Stimulated activated CD8-positive, alpha-beta memory T cell treated with anti-CD3 and anti-CD28 coated beads, Interleukin-4, amount 100 ng/mL, for 4 hours (primary cell): ENCODE results near the gene TES.

ENCODE experiments used
- DNase-seq, 2 donors: peaks; one replicate each; pipeline ENCODE4 v3.0.0-alpha.2; 2020; ENCODE audit warnings: low read depth in 2 of 2, low spot score in 1 of 2

The TES gene

DNA sequence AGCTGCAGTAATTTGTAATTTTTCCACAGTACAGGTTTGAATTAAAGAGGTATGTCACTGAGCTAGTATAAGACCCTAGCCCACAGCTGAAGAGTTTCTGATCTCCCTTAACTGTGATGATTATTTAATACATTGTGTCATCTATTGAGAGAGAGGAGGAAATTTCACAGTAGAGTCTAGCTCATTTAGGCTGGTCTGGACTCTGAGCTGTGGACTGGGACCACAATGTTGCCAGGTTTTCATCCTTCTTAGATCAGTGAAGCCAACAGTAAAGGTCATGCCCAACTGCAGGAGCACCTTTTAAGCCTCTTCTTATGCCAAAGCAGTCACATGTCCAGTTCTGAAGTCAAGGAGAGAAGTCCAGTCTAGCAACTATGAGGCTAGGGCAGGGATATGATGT is 8.9 kb downstream of the TES start:
- DNase-seq, result no peak

DNA sequence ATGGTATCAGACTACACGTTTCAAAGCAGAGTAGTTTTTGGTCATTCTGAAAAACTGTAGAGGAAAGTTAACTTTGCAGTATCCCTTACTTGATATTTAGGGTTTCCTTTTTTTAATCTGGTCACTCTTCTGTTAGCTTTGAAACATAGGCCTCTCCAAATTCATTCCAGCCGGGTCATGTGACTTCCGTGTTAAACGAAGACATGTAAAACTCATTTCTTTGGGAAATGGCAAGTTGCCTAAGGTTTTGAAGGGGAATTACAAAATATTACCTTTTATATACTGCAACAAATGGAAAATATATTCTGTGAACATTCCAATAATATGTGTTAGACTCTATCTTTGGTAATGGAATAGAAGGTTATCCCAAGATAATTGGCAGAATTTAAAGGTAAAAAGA is 9.5 kb downstream of the TES start:
- DNase-seq, result no peak

- DNase-seq, result no peak
Measured at GRCh38 chr7:116222501-116222900, 12.2 kb downstream of the TES start.

DNA sequence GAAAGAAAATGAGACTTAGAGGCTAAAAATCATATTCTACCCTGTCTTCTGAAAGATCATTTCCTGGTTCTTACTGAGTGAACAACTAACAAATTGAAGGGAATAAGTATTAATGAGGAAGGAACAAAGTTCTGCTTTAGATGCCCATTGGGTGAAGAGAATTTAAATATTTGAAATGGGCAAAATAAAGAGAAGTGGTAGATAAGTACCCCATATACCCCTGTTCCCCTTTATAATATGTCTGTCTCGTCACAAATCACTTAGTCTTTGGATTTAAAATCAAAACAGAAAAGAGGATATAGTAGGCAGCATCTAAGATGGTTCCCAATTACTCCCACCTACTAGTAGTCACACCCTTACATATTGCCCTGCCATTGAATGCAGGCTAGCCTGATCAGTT is 13.2 kb downstream of the TES start:
- DNase-seq, result no peak

- DNase-seq, result no peak
Measured at GRCh38 chr7:116224492-116225098, 14.3 kb downstream of the TES start.

DNA sequence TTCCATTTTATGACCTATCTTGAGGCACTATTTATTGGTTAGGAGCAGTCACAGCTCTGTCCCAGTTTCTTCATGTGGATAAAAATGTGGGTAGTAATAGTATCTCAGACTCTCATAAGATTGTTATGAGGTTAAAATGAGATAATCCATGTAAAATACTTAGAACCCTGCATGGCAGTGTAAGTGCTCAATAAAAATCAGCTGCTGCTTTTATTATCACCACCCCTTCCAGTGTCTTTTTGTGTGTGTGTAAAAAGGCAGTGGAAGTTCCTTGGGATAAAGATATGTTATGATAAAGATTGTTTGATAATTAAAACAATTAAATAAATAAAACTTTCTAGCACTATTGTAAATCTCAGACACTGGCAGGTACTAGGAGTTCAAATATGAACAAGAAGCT is 15.5 kb downstream of the TES start:
- no peak for DNase-seq

DNA sequence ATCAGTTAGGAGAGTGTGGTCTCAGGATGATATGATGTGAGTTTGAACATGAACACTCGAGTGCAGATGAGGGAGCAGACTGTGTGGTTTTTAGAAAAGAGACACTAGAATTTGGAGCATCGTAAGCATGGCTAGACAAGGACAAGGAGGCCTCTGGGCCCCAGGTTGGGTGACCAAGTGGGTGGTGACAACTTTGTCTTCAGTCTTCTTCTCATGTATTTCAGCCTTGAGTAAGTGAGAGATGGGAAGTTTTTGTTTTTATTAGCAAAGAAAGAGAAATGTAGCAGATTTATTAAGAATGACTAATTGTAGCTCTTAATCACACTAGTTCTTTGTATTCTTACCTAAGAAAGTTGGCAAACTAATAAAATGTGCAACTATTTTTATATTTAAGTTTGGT is 16.3 kb downstream of the TES start:
- DNase-seq, result no peak

DNA sequence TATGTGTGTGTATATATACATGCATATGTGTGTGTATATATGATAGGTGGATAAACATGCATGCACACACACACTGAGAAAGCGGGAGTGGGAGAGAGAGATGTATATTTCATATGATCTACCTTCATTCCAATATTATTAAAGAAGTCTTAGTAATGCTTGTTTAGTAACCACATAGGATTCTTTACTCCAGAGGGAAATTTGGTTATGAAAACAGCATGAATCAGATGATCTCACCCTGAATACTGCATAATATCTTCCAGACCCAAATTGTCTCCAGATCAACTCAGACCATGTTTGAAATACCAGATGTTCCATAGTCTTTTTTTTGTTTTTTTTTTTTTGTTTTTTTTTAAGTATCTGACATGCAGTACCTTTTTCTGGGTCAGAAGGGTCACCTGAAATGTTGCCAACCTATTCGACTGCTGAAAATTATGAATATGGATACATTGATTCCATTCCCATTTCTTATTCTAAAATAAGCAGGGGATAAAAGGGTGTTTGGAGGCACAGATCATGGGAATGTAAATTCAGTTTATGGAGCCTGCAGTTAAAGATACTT is 17.4 kb downstream of the TES start:
- DNase-seq, result no peak

GRCh38 chr7:116228241-116228640 is 17.9 kb downstream of the TES start:
- DNase-seq, result no peak

GRCh38 chr7:116229366-116229765 is 19.0 kb downstream of the TES start:
- DNase-seq, result no peak

DNA sequence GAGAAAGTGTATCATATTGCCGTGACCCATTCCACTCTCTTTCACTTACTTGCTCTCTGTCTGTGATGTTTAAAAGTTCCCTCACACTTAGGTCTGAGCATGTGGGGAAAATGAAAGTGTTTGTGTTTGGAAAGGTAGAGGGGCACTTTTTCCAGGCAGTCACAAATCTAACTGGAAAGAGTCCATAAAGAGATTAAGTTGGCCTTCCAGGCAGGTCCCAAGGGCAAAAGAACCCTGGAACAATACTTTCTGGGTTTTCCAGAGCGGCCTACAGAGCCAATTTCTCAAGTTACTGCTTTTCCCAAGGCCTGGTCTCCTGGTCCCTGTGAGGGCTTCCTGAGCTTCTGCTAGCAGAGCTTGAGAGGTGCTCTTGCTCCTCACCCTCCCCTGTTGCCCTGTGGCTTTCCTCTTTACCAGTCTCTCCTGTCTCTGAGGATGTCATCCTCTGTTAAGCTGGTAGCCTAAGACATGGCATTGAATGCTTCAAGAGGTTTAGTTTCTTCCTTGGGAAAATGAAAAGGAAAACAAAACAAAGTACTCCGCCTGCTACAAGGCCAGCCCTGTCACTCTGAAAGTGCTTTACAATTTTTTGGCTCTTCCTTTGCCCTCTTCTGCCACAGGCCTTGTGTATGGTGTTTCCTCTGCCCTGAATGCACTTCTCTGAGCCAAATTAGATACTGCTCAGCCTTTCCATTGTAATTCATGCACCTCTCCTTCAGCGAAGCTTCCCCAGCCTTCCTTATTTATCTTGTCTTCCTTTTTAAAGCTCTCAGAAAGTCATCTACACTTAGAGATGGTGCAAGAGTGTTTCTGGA is 20.1 kb downstream of the TES start:
- DNase-seq, result no peak

GRCh38 chr7:116231543-116231942 is 21.2 kb downstream of the TES start:
- DNase-seq, result no peak

DNA sequence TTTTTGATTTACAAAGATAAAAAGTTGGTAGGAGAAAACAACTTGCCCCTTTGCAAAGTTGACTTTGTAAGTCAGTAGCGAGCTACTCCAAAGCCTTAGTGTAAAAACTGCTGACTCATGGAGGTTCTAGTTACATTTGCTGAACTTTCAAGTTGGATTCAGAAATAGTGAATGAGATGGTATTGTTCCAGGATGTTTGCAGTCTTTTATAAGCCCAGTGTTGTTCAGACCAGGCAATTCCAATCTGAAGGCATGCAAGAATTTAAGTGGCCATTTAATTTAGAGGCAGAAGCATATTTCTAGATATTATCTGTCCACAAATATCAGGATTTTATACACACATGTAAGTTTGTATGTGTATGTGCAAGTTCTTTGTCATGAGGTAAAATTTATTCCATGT is 21.6 kb downstream of the TES start:
- no peak for DNase-seq

DNA sequence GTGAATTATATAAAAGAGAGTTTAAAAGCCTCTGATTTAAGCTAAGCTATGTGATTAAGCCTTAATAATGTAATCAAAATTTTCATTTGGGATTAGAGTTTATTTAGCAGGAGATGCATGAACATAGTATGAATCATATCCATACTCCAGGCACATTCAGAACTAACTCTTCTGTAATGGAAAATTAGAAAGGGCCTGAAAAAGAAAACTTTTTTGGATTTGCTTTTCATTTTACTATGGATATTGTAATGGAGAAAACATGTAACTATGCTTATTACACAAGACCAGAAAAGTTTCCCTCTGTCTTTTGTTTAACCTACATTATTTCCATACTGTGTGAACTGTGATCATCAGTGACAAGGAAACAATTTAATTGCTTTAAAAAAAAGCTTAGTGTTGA is 22.0 kb downstream of the TES start:
- no peak for DNase-seq

DNA sequence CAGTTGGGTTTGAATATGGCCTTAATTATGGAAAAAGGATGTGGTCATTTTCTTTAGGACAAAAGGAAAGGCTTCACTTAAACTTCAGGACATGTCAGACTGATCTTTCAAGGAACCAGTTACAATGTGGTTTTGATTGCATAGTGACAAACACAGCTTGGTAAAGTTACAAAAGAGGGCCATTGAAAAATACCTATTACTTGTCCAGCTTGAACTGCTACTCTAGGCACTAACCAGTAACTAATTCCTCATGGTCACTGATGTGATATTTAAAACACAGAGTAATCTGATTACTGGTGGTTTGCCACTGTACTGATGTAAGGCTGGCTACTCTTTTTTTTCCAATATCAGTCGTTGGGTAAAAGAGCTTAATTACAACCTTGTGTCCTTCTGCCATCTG is 22.6 kb downstream of the TES start:
- DNase-seq, result no peak

DNA sequence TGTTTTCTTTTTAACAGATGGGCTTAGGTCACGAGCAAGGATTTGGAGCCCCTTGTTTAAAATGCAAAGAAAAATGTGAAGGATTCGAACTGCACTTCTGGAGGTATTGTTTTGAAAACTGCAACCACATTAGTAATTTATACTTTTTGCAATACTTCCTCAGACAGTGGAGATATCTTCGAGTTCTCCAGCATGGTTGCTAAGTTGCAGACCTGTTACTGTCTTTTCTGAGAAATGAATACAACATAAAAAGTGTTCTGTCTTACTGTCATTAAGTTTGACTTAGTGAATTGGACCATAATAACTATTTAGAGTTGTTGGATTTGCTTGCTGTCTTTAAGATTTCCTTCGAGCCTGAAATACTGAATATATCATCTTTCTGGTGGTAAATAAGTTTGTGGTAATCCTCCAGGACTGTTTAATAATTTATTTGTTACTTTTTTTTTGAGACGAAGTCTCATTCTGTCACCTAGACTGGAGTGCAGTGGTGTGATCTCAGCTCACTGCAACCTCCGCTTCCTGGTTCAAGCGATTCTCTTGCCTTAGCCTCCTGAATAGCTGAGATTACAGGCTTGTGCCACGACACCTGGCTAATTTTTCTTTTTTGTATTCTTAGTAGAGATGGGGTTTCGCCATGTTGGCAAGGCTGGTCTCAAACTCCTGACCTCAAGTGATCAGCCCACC is 24.3 kb downstream of the TES start:
- DNase-seq, result no peak

DNA sequence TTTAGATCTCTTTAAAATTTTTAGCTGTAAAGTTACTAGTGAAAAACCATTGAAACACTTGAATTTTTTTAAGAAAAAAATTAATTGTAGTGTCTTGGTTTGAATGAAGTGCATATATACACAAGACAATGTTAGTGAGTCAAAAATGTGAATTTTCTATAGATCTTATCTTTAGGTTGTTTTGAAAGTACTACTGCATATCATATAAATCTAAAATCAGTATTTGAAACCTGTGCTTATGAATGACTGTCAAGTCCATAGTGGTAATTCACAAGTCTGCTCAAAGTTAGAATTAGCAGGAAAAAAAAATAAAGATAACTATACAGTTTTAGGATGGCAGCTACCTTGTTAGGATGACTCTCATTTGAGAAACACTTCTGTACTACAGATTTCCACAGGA is 25.0 kb downstream of the TES start:
- no peak for DNase-seq

DNA sequence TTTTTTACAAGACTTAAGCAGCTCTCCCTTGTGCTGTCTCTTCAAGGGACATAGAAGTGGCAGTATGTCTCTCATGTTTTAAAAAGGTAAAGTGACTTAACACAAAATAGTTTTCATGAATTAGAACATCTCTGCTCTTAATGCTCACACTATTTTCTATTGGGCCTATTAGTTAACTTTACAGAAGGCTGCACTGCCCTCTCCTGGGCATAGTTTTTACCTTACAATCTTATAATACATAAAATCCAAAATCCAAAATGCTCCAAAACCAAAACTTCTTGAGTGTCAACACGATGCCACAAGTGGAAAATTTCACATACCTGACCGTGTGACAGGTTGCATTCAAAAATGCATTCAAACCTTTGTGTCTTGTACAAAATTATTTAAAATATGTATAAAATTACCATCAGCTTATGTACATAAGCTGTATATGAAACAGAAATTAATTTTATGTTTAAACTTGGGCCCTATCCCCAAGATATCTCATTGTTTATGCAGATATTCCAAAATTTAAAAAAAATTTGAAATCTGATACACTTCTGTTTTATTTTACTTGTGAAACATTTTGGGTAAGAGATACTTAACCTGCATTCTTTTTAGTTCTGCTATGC is 25.8 kb downstream of the TES start:
- DNase-seq, result no peak

- no peak for DNase-seq
Measured at GRCh38 chr7:116239020-116239419, 28.7 kb downstream of the TES start.

- DNase-seq, result no peak
Measured at GRCh38 chr7:116239434-116239833, 29.1 kb downstream of the TES start.

DNA sequence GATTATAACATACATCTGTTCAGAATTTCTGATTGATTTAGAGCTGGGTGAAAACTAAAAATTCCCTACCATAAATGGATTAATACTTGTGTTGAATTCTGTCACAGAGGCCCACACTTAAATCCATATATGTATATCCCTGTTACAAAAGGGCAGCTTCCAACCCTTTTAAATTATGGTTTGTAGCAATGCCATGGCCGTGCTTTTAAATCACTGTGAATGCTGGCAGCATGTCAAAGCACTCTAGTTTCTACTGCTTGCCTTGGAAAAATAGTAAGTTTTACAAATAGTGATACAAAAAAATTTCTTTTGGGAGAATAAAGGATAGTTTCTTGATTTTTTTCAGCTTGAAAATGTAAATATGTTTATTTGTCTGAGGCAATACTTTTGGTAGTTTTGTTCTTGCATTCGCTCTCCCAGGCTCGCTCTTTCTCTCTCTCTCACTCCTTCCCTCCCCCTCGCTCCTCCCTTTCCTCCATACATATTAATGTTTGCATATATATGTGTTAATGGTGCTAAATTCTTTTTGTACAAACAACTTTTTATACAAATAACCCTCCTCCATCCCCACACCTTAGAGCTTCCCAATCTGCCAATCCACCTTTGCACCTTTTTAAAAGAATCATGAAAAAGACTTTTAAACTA is 29.8 kb downstream of the TES start:
- no peak for DNase-seq
